Gastroesophageal sphincter (tissue), 3 donors: Measurements from ENCODE around the gene RAB9A.

Experiments used
- EP300 ChIP-seq: sonication (generic); formaldehyde crosslinking; IDR thresholded peaks from one replicate; pipeline ENCODE4 v1.6.1; 2017; ENCODE audit warnings: antibody characterized with exemption, mild to moderate bottlenecking
- POLR2AphosphoS5 ChIP-seq: sonication (generic); formaldehyde crosslinking; IDR thresholded peaks from one replicate; pipeline ENCODE4 v1.6.1; 2017; ENCODE audit warnings: antibody characterized with exemption
- TF ChIP-seq, protein P1 (sequence below), 4 experiments: fragments of 200-600 bp in 2 of 4; fragments of 450-650 bp in 2 of 4; sonication (generic) in 1 of 4; IDR thresholded peaks; one replicate each; pipeline ENCODE4 v1.5.1; 2017 to 2019; ENCODE audit warnings: antibody characterized with exemption in 4 of 4, mild to moderate bottlenecking in 2 of 4, moderate library complexity in 2 of 4

- TF ChIP-seq POLR2AphosphoS5 (no peak), EP300 (no peak)
- TF ChIP-seq, protein P1, sequence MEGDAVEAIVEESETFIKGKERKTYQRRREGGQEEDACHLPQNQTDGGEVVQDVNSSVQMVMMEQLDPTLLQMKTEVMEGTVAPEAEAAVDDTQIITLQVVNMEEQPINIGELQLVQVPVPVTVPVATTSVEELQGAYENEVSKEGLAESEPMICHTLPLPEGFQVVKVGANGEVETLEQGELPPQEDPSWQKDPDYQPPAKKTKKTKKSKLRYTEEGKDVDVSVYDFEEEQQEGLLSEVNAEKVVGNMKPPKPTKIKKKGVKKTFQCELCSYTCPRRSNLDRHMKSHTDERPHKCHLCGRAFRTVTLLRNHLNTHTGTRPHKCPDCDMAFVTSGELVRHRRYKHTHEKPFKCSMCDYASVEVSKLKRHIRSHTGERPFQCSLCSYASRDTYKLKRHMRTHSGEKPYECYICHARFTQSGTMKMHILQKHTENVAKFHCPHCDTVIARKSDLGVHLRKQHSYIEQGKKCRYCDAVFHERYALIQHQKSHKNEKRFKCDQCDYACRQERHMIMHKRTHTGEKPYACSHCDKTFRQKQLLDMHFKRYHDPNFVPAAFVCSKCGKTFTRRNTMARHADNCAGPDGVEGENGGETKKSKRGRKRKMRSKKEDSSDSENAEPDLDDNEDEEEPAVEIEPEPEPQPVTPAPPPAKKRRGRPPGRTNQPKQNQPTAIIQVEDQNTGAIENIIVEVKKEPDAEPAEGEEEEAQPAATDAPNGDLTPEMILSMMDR (IDR thresholded peaks at IDR 0.05), result no peak
These were observed 9.5 kb downstream of the RAB9A start for GRCh38 chrX:13698432-13698831.
